Liver (tissue), 3 donors: ENCODE data around the gene ABCB1.

Experiments
- EGR1 ChIP-seq, 2 donors: IDR thresholded peaks; 2 replicates each; pipeline ENCODE4 v1.6.1; 2016 to 2018; ENCODE audit warnings: antibody characterized with exemption in 2 of 2, low read depth in 2 of 2
- GABPA ChIP-seq, 2 donors: IDR thresholded peaks in 1 of 2; conservative IDR thresholded peaks in 1 of 2; 2 replicates each; pipeline ENCODE4 v1.6.1; 2016; ENCODE audit warnings: antibody characterized with exemption in 2 of 2, mild to moderate bottlenecking in 1 of 2, moderate library complexity in 1 of 2
- HNF4A ChIP-seq, 2 donors: conservative IDR thresholded peaks; 2 replicates each; pipeline ENCODE4 v1.6.1; 2016; ENCODE audit warnings: antibody characterized with exemption in 2 of 2, mild to moderate bottlenecking in 2 of 2
- JUND ChIP-seq, 2 donors: IDR thresholded peaks; 2 replicates each; pipeline ENCODE4 v1.6.1; 2016; ENCODE audit warnings: antibody characterized with exemption in 2 of 2
- MAX ChIP-seq: IDR thresholded peaks from 2 replicates; pipeline ENCODE4 v1.6.1; 2016; ENCODE audit warnings: antibody characterized with exemption
- RXRA ChIP-seq, 2 donors: IDR thresholded peaks; 2 replicates each; pipeline ENCODE4 v1.6.1; 2017 to 2018; ENCODE audit warnings: antibody characterized with exemption in 2 of 2, mild to moderate bottlenecking in 1 of 2
- SP1 ChIP-seq: IDR thresholded peaks from 2 replicates; pipeline ENCODE4 v1.6.1; 2018; ENCODE audit warnings: antibody characterized with exemption, mild to moderate bottlenecking
- TAF1 ChIP-seq: conservative IDR thresholded peaks from 2 replicates; pipeline ENCODE4 v1.6.1; 2016; ENCODE audit warnings: antibody characterized with exemption, mild to moderate bottlenecking
- YY1 ChIP-seq: IDR thresholded peaks from 2 replicates; pipeline ENCODE4 v1.6.1; 2016; ENCODE audit warnings: antibody characterized with exemption, mild to moderate bottlenecking
- TF ChIP-seq, protein P1 (sequence below): fragments of 150-350 bp; IDR thresholded peaks from 2 replicates; pipeline ENCODE4 v1.5.1; 2017; ENCODE audit warnings: improper control_type of control experiment, low read depth, low read length; ENCODE audit not compliant: missing input control
- TF ChIP-seq, protein P2 (sequence below): IDR thresholded peaks from 2 replicates; pipeline ENCODE4 v1.6.1; 2016; ENCODE audit warnings: antibody characterized with exemption
- TF ChIP-seq, protein P3 (sequence below): IDR thresholded peaks from 2 replicates; pipeline ENCODE4 v1.6.1; 2016; ENCODE audit warnings: antibody characterized with exemption, mild to moderate bottlenecking
- donor health status: healthy.
- donor health status: healthy.

GRCh38 chr7:87561702-87562101 is 39.0 kb downstream of the ABCB1 start:
- TF ChIP-seq, protein P1, sequence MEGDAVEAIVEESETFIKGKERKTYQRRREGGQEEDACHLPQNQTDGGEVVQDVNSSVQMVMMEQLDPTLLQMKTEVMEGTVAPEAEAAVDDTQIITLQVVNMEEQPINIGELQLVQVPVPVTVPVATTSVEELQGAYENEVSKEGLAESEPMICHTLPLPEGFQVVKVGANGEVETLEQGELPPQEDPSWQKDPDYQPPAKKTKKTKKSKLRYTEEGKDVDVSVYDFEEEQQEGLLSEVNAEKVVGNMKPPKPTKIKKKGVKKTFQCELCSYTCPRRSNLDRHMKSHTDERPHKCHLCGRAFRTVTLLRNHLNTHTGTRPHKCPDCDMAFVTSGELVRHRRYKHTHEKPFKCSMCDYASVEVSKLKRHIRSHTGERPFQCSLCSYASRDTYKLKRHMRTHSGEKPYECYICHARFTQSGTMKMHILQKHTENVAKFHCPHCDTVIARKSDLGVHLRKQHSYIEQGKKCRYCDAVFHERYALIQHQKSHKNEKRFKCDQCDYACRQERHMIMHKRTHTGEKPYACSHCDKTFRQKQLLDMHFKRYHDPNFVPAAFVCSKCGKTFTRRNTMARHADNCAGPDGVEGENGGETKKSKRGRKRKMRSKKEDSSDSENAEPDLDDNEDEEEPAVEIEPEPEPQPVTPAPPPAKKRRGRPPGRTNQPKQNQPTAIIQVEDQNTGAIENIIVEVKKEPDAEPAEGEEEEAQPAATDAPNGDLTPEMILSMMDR: no peak
- TF ChIP-seq EGR1 (IDR thresholded peaks at IDR 0.05; ENCODE audit: low read depth in 2 of 2) (no peak), SP1 (no peak), MAX (no peak), HNF4A (conservative IDR thresholded peaks at IDR 0.05) (no peak), RXRA (IDR thresholded peaks at IDR 0.05) (no peak), JUND (IDR thresholded peaks at IDR 0.05) (no peak), YY1 (no peak), TAF1 (no peak), GABPA (IDR thresholded peaks at IDR 0.05 in 1 of 2, conservative IDR thresholded peaks at IDR 0.05 in 1 of 2) (no peak)
- TF ChIP-seq, protein P2, sequence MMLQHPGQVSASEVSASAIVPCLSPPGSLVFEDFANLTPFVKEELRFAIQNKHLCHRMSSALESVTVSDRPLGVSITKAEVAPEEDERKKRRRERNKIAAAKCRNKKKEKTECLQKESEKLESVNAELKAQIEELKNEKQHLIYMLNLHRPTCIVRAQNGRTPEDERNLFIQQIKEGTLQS: no peak
- TF ChIP-seq, protein P3, sequence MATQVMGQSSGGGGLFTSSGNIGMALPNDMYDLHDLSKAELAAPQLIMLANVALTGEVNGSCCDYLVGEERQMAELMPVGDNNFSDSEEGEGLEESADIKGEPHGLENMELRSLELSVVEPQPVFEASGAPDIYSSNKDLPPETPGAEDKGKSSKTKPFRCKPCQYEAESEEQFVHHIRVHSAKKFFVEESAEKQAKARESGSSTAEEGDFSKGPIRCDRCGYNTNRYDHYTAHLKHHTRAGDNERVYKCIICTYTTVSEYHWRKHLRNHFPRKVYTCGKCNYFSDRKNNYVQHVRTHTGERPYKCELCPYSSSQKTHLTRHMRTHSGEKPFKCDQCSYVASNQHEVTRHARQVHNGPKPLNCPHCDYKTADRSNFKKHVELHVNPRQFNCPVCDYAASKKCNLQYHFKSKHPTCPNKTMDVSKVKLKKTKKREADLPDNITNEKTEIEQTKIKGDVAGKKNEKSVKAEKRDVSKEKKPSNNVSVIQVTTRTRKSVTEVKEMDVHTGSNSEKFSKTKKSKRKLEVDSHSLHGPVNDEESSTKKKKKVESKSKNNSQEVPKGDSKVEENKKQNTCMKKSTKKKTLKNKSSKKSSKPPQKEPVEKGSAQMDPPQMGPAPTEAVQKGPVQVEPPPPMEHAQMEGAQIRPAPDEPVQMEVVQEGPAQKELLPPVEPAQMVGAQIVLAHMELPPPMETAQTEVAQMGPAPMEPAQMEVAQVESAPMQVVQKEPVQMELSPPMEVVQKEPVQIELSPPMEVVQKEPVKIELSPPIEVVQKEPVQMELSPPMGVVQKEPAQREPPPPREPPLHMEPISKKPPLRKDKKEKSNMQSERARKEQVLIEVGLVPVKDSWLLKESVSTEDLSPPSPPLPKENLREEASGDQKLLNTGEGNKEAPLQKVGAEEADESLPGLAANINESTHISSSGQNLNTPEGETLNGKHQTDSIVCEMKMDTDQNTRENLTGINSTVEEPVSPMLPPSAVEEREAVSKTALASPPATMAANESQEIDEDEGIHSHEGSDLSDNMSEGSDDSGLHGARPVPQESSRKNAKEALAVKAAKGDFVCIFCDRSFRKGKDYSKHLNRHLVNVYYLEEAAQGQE: no peak
